GM15510 (cell line): Measurements from ENCODE around the gene ENO3.
A peak's percentile ranks its signal among the peaks of the same experiment; 100 is the strongest.

Source experiments
- POLR2A ChIP-seq: IDR thresholded peaks from 3 replicates; pipeline ENCODE4 v1.6.1; 2011; ENCODE audit warnings: borderline replicate concordance; ENCODE audit not compliant: insufficient read length; ENCODE audit errors: extremely low read depth

Gene ENO3

GRCh38 chr17:4965311-4965986, 14.5 kb downstream of the ENO3 start:
- TF ChIP-seq POLR2A = no peak

DNA sequence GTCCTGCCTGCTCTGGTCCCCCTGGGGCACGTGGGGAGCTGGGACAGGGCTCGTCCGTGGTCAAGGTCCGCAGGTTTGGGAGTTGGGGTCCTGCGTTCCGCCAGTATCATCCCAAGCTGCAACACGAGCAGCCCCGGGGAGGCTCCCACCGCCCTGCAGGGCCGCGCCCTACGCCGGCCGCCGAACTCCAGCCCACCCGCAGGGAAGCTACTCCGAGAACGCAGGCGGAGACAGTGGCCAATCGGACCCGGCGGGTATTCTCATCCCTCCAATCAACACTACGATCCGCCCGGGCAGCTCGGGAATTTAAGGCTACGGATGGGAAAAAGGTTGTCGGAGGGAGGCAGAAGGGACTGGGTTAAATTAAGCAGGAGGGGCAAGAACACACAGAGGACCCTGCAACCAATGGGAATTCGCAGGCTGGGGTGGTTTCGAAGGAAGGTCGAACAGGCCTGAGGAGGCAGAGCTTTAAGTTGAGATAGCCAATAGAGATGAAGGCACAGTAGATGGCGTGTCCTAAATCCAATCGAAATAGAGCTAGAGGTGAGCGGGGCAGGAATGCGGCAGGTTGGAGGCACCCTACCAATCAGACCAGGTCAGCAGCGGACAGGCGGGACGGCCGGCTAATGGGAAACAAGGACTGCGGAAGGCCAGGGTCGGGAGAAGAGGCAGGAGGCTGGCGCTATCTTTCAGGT, 16.1 kb downstream of the ENO3 start:
- peak; percentile 36 for TF ChIP-seq POLR2A

- peak; percentile 79 for TF ChIP-seq POLR2A
Measured at GRCh38 chr17:4967539-4968485, 16.9 kb downstream of the ENO3 start, which contains the start of gene SPAG7. TSS of gene SPAG7 (minus strand) at chr17:4967817. CDS start at chr17:4967804, 13 bp downstream.

GRCh38 chr17:4968486-4969046, 17.6 kb downstream of the ENO3 start:
- no peak for TF ChIP-seq POLR2A

GRCh38 chr17:4969047-4969550, 18.2 kb downstream of the ENO3 start:
- TF ChIP-seq POLR2A = no peak

DNA sequence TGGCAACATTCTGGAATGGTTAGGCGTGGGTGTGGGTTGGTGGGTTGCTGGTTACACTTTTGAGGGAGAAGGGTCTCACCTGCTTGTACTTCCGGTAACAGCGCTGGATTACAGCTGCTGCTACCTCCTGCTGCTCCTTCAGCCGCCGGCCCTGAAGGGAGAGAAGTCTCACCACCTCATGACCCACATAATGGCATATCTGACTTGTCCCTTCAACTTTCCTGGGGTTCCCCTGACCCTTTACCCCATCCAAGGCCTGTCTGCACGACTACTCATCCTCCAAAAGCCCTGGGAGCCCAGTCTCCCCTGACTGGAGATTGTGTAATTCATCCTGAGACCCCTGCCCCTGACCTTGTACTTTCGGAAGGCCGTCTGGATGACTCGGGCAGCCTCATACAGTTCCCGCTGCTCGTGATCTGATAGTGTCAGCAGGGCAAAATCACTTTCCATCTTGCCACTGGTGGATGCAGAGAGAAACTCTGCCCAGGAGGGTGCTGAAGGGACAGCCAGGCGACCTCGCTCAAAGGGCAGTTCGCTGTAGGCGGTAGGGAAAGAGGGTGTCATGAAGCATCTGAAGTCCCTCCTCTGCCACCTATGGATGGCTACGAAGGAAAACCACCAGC, 18.7 kb downstream of the ENO3 start:
- TF ChIP-seq POLR2A = no peak

GRCh38 chr17:4970273-4970672, 19.4 kb downstream of the ENO3 start:
- no peak for TF ChIP-seq POLR2A

DNA sequence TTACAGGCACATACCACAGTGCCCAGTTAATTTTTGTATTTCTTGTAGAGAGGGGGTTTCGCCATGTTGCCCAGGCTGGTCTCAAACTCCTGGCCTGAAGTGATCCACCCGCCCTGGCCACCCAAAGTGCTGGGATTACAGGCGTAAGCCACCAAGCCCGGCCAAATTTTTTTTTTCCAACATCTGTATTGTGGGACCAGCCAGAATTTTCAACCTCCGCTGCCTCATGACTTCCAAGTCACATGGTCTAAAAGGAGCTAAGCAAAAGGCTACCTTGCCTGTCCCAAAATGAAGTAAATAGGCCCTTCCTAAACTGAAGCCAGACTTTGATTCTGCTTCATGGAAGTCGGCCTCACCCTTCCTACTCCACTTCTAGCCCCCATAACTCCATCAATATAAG, 20.9 kb downstream of the ENO3 start:
- TF ChIP-seq POLR2A = no peak

DNA sequence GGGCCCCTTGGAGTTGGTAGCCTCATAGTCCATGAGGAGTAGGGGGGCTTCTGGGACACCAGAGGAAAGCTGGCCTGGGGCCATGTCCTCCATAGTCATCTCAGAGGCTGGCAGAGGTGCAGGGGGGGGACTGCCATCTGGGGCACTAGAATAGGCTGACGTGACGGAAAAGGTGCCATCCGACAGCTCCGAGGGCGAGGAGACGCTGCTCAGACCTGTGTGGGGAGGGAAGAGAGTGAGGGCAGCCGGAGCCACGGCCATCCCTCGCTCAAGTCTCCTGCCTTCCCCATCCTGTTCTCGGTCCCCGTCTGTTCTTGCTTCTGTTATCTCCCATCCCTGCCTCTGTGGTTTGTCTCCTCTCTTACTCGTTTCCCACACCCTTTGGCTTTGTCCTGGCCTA, 21.4 kb downstream of the ENO3 start:
- no peak for TF ChIP-seq POLR2A

DNA sequence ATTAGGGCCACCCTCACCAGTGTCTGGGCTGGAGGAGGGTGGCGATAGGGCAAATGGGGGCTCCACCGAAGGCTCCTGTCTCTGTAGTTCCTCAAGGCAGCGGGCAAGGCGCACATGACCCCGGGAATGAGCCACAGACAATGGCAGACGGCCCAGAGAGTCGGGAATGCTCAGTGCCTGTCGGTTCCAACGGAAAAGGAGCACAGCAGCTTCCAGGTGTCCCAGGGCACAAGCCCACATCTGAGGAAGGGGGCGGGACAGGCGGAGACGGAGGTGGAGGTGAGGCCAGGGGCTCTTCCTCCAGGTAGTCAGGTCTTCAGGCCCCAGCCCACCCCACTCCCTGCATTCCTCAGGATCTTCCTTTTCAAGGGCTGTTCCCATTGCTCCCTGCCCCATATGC, 21.8 kb downstream of the ENO3 start:
- no peak for TF ChIP-seq POLR2A

GRCh38 chr17:4973256-4974114, 22.6 kb downstream of the ENO3 start:
- TF ChIP-seq POLR2A = no peak

GRCh38 chr17:4974115-4974670, 23.3 kb downstream of the ENO3 start:
- no peak for TF ChIP-seq POLR2A

DNA sequence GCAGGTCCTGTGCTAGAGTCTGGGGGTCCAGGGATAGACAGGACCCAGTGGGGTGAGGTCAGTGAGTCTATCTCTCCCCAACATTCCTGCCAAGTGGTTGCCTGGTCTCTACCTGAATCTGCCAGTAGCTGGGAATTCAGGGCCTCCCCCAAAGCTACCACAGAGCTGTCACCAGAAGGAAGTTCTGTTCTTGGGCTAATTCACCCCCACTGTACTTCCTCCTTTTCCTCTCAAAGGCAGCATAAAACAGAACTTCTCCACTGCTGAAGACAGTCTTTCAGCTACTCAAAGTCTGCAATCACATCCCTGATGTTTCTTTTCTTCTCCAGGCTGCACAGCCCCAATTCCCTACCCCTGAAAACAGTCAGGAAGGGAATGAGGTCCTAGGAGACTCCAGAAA, 27.8 kb downstream of the ENO3 start:
- no peak for TF ChIP-seq POLR2A

DNA sequence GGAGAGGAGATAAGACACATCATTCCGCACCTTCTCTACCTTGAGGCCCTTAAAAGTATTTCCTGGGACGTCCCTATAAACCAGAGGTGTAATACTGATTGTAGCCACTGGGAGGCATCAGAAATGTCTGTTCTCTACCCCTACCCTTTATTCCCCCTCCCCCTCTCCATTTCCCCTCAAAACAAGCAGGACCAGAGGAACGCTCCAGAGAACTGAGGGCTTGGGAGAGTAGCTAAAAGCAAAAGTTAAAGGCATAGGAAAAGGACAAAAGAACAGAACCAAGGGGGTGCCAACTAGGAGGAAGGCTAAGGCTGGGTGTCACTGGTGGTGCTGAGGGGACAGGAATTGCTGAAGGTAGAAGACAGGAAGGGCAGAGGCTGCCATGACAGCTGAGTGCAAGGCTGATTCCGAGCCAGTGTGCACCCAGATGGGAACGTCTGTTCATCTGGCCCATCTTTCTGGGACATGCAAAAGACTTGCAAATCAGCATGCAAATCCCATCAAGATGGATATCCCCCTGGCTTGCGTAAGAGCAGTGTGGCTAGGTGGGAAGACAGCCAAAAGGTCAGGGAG, 29.8 kb downstream of the ENO3 start:
- TF ChIP-seq POLR2A = no peak

GRCh38 chr17:4982305-4982704, 31.4 kb downstream of the ENO3 start:
- TF ChIP-seq POLR2A = no peak
